22Rv1 (cell line): ENCODE measurements around the gene SIN3B.

Experiments used
- CTCF ChIP-seq: fragments of 450-650 bp; IDR thresholded peaks from 2 replicates; pipeline ENCODE4 v1.5.1; 2017; ENCODE audit warnings: mild to moderate bottlenecking
- ZFX ChIP-seq: fragments of 450-650 bp; IDR thresholded peaks from 2 replicates; pipeline ENCODE4 v1.6.1; 2017; ENCODE audit warnings: antibody characterized with exemption, borderline replicate concordance

GRCh38 chr19:16868423-16869130 is 39.4 kb downstream of the SIN3B start:
- no peak for TF ChIP-seq CTCF
- no peak for TF ChIP-seq ZFX
